Subcutaneous abdominal adipose tissue (tissue), 5 donors: ENCODE measurements around the gene DHCR24.
"Not testable (repeated sequence)": the region's sequence is repeated elsewhere in the genome, so short reads cannot be mapped to it uniquely, and the experiment has no call there.

ENCODE experiments used
- H3K27ac ChIP-seq: one replicate; pipeline ENCODE4 v1.7.0; 2013; ENCODE audit warnings: low read depth, mild to moderate bottlenecking, inconsistent platforms, low read length, moderate library complexity
- H3K27me3 ChIP-seq, 5 donors: one replicate each; pipeline ENCODE4 v1.7.0; 2013; ENCODE audit warnings: low read length in 5 of 5, inconsistent platforms in 1 of 5; ENCODE audit not compliant: control insufficient read depth in 5 of 5, insufficient read depth in 4 of 5
- H3K36me3 ChIP-seq, 5 donors: one replicate each; pipeline ENCODE4 v1.7.0; 2013; ENCODE audit warnings: low read length in 5 of 5; ENCODE audit not compliant: control insufficient read depth in 5 of 5, insufficient read depth in 5 of 5
- H3K4me1 ChIP-seq, 5 donors: one replicate each; pipeline ENCODE4 v1.7.0; 2013; ENCODE audit warnings: low read length in 5 of 5, mild to moderate bottlenecking in 3 of 5, moderate library complexity in 1 of 5; ENCODE audit not compliant: control insufficient read depth in 5 of 5, insufficient read depth in 5 of 5
- H3K4me3 ChIP-seq, 5 donors: one replicate each; pipeline ENCODE4 v1.7.0; 2013; ENCODE audit warnings: low read length in 5 of 5, low read depth in 1 of 5
- H3K9ac ChIP-seq, 5 donors: one replicate each; pipeline ENCODE4 v1.7.0; 2013; ENCODE audit warnings: low read length in 5 of 5, mild to moderate bottlenecking in 4 of 5, moderate library complexity in 3 of 5
- H3K9me3 ChIP-seq, 5 donors: one replicate each; pipeline ENCODE4 v1.7.0; 2013; ENCODE audit warnings: low read length in 5 of 5; ENCODE audit not compliant: control insufficient read depth in 5 of 5
- donor health status: healthy.
- donor health status: healthy.
- donor health status: healthy.
- donor health status: healthy.
- donor health status: healthy.

DHCR24 gene, protein sequence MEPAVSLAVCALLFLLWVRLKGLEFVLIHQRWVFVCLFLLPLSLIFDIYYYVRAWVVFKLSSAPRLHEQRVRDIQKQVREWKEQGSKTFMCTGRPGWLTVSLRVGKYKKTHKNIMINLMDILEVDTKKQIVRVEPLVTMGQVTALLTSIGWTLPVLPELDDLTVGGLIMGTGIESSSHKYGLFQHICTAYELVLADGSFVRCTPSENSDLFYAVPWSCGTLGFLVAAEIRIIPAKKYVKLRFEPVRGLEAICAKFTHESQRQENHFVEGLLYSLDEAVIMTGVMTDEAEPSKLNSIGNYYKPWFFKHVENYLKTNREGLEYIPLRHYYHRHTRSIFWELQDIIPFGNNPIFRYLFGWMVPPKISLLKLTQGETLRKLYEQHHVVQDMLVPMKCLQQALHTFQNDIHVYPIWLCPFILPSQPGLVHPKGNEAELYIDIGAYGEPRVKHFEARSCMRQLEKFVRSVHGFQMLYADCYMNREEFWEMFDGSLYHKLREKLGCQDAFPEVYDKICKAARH

DNA sequence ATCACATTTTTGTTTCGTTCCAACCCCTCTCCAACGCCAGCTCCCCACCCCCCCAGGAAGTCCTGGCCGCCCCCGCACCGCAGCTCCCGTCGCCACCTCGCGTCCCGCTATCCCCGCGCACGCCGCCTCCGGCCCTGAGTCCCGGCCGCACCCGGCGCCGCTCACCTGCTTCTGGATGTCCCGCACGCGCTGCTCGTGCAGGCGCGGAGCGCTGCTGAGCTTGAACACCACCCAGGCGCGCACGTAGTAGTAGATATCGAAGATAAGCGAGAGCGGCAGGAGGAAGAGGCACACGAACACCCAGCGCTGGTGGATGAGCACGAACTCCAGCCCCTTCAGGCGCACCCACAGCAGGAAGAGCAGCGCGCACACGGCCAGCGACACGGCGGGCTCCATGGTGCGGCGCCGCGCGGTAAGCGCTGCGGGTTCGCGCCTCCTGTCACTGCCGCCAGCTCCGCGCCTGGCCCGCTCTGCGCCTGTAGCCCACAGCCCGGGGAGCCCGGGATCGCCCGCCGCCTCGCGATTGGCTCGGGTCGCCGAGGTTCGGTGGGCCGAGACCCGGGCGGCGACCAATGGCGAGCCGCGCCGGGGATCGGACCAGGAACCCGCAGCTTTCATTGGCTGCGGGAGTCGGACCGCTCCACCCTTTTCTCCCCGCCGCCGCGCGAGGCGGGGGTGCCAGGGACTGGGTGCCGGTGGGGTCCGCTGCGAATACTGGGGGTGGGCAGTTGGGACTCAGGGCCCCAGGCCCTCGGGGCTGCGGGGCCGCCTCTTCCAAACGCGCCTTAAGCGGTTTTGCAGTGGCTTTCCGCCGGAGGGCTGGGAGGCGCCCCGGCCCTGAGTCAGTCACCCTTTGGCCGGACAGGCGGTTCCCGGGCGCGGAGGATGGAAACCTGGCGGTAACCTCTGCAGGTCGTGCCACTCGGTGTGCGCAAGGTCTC lies at the start of gene DHCR24:
DHCR24 (minus strand) TSS at position 472 of the 941 bp plus-strand sequence; CDS start at position 396, 76 bp downstream.
- Histone ChIP-seq H3K4me1 (peaks cover 13 to 48% (median 42%) of the 10 kb centered on the region in 5 donors), H3K27ac (peak within 1 kb of the TSS; percentile 60), H3K9ac (peak within 1 kb of the TSS; percentile 6 to 85 (median 72)), H3K36me3 (peaks cover 0 to 4% (median 0%) of the 10 kb centered on the region in 5 donors), H3K9me3 (no peaks in the 10 kb centered on the region), H3K4me3 (peak within 1 kb of the TSS; percentile 87 to 96 (median 92)), H3K27me3 (no peaks in the 10 kb centered on the region)

DNA sequence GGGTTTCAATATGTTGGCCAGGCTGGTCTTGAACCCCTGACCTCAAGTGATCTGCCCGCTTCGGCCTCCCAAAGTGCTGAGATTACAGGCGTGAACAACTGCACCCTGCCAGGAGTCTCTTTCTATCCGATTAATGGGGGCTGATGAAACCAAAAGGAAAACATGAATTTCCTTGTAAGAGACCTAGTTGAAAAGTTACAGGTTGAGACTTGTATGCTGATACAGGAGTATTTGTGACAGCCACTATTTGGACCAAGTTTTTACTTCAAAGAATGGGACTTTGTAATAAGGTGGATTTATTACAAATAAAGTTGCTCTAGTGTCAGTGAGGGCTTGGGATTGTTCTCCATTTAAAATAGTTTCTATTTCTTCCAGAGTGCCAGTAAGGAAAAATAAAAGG lies 49.8 kb upstream of the DHCR24 start:
- Histone ChIP-seq H3K4me1 (no peaks in the 10 kb centered on the region), H3K27me3 (no peaks in the 10 kb centered on the region), H3K4me3 (no peak overlapping the region), H3K27ac (no peak overlapping the region), H3K9me3 (no peaks in the 10 kb centered on the region), H3K9ac (no peak overlapping the region), H3K36me3 (no peaks in the 10 kb centered on the region)

DNA sequence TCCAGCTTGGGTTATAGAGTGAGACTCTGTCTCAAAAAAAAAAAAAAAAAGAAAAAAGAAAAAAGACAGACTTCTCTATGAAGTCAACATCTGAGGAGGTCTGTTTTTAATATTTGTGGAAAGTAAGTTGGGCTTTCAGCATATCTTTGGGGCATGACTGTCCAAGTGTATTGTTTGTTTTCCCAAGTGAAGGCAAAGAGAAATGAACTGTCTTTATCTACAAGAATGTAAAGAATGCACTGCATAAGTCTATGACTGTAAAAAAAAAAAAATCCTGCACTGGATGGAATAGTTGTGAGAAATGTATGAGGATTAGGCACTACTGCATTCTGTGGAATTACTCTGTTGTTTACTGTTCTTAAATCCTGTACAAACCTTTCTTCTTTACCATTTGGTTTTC lies 47.9 kb upstream of the DHCR24 start:
- Histone ChIP-seq H3K36me3 (no peaks in the 10 kb centered on the region), H3K4me1 (no peaks in the 10 kb centered on the region), H3K27ac (no peak overlapping the region), H3K9me3 (no peaks in the 10 kb centered on the region), H3K27me3 (no peaks in the 10 kb centered on the region), H3K4me3 (no peak overlapping the region), H3K9ac (no peak overlapping the region)

DNA sequence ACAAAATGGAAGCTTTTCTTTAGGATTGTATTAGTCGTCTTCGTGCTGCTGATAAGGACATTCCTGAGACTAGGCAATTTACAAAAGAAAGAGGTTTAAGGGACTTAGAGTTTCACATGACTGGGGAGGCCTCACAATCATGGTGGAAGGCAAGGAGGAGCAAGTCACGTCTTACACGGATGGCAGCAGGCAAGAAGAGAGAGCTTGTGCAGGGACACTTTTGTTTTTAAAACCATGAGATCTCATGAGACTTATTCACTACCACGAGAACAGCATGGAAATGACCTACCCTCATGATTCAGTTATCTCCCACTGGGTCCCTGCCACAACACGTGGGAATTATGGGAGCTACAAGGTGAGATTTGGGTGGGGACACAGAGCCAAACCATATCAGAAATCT lies 47.1 kb upstream of the DHCR24 start:
- H3K27me3 ChIP-seq, H3K9me3 ChIP-seq, H3K9ac ChIP-seq, H3K27ac ChIP-seq, H3K4me3 ChIP-seq, H3K36me3 ChIP-seq, H3K4me1 ChIP-seq: not testable (repeated sequence)

DNA sequence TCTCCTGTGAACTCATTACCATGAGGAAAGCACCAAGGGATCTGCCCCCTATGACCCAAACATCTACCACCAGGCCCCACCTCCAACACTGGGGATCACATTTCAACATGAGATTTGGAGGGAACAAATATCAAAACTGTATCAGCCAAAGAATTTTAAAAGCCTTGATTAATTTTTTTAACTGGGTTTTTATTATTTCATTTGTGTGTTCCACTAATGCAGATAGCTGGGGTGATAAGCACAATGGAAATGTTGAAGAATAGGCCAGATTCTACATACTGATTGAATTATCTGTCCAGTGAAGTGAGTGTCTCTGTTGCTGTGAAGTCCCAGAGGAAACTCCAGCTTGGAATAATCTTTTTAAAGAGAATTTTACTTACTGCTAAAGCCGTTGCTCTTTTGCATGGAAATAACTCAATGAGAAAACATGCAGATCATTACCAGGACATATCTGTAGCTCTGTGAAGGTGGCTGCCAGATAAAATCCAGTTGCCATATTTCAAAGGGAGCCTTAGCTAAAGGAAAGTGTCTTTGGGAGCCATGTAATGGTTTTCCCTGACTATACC lies 44.4 kb upstream of the DHCR24 start:
- Histone ChIP-seq H3K9ac (no peak overlapping the region), H3K4me3 (no peak overlapping the region), H3K9me3 (no peaks in the 10 kb centered on the region), H3K36me3 (no peaks in the 10 kb centered on the region), H3K4me1 (peaks cover 5 to 19% (median 14%) of the 10 kb centered on the region in 5 donors), H3K27me3 (no peaks in the 10 kb centered on the region), H3K27ac (no peak overlapping the region)

DNA sequence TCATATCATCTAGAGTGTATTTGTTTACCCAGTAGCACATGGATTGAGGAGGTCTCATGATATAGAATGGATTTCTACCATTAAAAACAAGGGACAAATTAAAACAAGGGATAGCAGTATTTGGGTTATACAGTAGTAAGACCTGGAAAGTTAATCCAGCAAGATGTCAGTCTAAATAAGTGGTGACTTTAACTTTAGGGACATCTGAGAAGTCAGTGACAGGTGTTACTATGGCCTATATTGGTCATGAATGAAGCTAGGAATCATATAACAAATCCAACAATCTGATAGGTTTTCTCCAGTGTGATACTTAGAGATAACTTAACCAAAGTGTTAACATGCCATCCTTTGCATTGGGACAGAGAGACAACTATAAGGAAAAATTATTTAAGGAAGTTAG lies 42.7 kb upstream of the DHCR24 start:
- Histone ChIP-seq H3K9me3 (no peaks in the 10 kb centered on the region), H3K4me3 (no peak overlapping the region), H3K27me3 (no peaks in the 10 kb centered on the region), H3K36me3 (no peaks in the 10 kb centered on the region), H3K9ac (no peak overlapping the region), H3K4me1 (peaks cover 5 to 24% (median 14%) of the 10 kb centered on the region in 5 donors), H3K27ac (no peak overlapping the region)

DNA sequence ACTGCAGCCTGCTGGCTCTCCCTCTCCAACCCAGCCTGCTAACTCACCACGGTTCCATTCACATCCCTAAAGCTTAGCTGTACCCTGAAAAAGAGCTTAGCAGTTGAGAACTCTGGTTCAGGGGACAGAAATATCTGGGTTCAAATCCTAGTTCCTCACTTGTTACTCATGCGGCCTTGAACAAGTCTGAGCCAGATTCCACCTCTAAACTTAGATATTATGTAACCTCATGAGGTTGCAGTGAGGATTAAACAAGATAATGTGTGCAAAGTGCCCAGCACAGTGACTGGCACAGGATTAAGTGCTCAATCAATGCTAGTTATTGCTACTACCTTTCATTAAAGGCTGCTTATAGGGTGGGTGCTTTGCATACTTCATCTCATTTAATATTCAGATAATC lies 41.3 kb upstream of the DHCR24 start:
- Histone ChIP-seq H3K4me1 (peaks cover 5 to 24% (median 14%) of the 10 kb centered on the region in 5 donors), H3K36me3 (no peaks in the 10 kb centered on the region), H3K9me3 (no peaks in the 10 kb centered on the region), H3K9ac (no peak overlapping the region), H3K4me3 (no peak overlapping the region), H3K27ac (no peak overlapping the region), H3K27me3 (no peaks in the 10 kb centered on the region)

DNA sequence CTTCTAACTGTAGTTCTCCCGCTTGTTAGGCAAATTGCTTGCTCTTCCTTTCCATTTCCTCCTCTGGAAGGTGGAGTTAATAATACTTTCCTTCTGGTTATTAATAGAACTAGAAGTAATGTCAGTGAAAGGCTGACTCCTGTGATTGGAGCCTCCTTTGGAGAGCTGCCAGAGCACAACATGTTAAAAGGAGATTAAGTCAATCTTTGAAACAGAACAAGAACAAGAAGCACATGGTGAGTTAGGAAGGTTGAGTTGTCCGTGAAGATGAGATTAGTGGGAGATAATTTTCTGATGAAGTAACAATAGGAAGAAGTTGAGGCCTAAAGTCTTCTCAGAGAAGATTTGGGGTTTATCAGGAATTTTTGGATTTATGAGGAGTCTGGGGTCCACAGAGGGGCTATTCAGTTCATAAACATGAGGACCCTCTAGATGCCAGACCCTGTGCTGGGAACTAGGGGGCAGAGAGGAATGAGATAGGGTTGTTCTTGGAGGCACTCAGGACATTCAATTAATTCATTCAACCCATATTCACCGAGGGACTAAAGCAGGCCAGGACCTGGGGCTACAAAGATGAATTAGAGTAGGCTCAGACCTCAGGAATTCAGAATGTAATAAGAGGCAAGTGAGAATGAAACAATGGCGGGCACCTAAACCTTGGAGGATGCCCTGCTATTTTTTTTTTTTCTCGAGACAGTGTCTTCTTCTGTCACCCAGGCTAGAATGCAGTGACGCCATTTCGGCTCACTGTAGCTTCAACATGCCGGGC lies 40.7 kb upstream of the DHCR24 start:
- Histone ChIP-seq H3K36me3 (no peaks in the 10 kb centered on the region), H3K9ac (peak overlapping the region in 1 of 5 donors; percentile 41), H3K27me3 (no peaks in the 10 kb centered on the region), H3K27ac (no peak overlapping the region), H3K4me1 (peaks cover 5 to 26% (median 14%) of the 10 kb centered on the region in 5 donors), H3K9me3 (no peaks in the 10 kb centered on the region), H3K4me3 (no peak overlapping the region)

DNA sequence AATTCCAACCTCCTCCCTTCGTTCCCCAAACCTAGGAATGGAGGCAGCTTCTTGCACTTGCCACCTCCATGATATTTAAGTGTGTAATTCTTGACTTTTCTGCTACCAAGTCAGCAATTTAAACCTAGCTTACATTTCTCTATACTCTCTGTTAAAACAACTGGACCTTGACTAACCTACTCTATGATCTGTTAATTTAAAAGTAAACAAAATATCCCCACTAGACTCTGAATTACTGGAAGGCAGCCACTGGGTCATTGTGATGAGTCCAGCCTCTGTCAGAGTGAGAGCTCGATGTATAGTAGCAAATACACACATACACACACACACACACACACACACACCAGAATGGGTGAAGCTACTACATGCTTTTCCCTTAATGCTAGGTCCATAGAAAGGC lies 40.0 kb upstream of the DHCR24 start:
- Histone ChIP-seq H3K27me3 (no peaks in the 10 kb centered on the region), H3K9ac (peak overlapping the region in 1 of 5 donors; percentile 41), H3K4me1 (peaks cover 5 to 27% (median 17%) of the 10 kb centered on the region in 5 donors), H3K27ac (no peak overlapping the region), H3K4me3 (no peak overlapping the region), H3K9me3 (no peaks in the 10 kb centered on the region), H3K36me3 (no peaks in the 10 kb centered on the region)
